Glomerular visceral epithelial cell (primary cell): ENCODE data around the gene NPIPA1.
"Not testable (repeated sequence)": the region's sequence is repeated elsewhere in the genome, so short reads cannot be mapped to it uniquely, and the experiment has no call there.

Experiments used
- DNase-seq: peaks from one replicate; pipeline ENCODE4 v3.0.0-alpha.2; 2016; ENCODE audit errors: extremely low spot score

NPIPA1 gene

GRCh38 chr16:14976971-14977736, 39.9 kb downstream of the NPIPA1 start:
- not testable (repeated sequence) for DNase-seq

GRCh38 chr16:14978281-14978680, 41.0 kb downstream of the NPIPA1 start:
- not testable (repeated sequence) for DNase-seq

- not testable (repeated sequence) for DNase-seq
These were observed 41.7 kb downstream of the NPIPA1 start for GRCh38 chr16:14978908-14979307.

- not testable (repeated sequence) for DNase-seq
These were observed 44.0 kb downstream of the NPIPA1 start for GRCh38 chr16:14981234-14981633.

- DNase-seq, result not testable (repeated sequence)
These were observed 45.3 kb downstream of the NPIPA1 start for GRCh38 chr16:14982521-14982920.

- DNase-seq, result not testable (repeated sequence)
These were observed 50.8 kb downstream of the NPIPA1 start for GRCh38 chr16:14988092-14988491.

GRCh38 chr16:14988661-14989191, 51.5 kb downstream of the NPIPA1 start:
- DNase-seq, result not testable (repeated sequence)

- DNase-seq, result not testable (repeated sequence)
These were observed 52.3 kb downstream of the NPIPA1 start for GRCh38 chr16:14989291-14990281.

GRCh38 chr16:14993277-14994151, 56.3 kb downstream of the NPIPA1 start:
- not testable (repeated sequence) for DNase-seq

GRCh38 chr16:14996702-14997101, 59.5 kb downstream of the NPIPA1 start:
- DNase-seq, result not testable (repeated sequence)

- DNase-seq, result not testable (repeated sequence)
These were observed 61.1 kb downstream of the NPIPA1 start for GRCh38 chr16:14998300-14998699.

GRCh38 chr16:14999845-15000244, 62.6 kb downstream of the NPIPA1 start:
- DNase-seq, result not testable (repeated sequence)
